ENCODE data around the gene CD96. TPM values are rescaled to one million over a fixed set of nuclear protein-coding genes. Genes with fewer than 3 reads are reported as not detected.

Gene CD96
- total RNA-seq, 1 donor from 2014 or later = 0.61 TPM

- H3K27me3 ChIP-seq (ENCODE audit: insufficient read depth, low read length) = no peaks in the 10 kb centered on the region
- no peak overlapping the region for H3K9ac ChIP-seq (ENCODE audit: low read length)
- H3K9me3 ChIP-seq (ENCODE audit: insufficient read depth, low read depth, low read length) = no peaks in the 10 kb centered on the region
- no peaks in the 10 kb centered on the region for H3K36me3 ChIP-seq (ENCODE audit: insufficient read depth, low read length)
- Mint-ChIP-seq H3K4me1 (ENCODE audit: low read depth, unreplicated experiment) (no peaks in the 10 kb centered on the region), H3K36me3 (ENCODE audit: low read depth, unreplicated experiment) (no peaks in the 10 kb centered on the region), H3K9me3 (ENCODE audit: unreplicated experiment) (no peaks in the 10 kb centered on the region), H3K27me3 (ENCODE audit: low read depth, unreplicated experiment) (peaks cover 4% of the 10 kb centered on the region), H3K27ac (ENCODE audit: unreplicated experiment) (no peak overlapping the region), H3K4me3 (ENCODE audit: unreplicated experiment) (no peak overlapping the region)
- DNase-seq (ENCODE audit: low read depth) = no peak
- no peak for FAIRE-seq
- H4K20me1 ChIP-seq (ENCODE audit: insufficient read depth, low read length) = no peaks in the 10 kb centered on the region
- H3K27ac ChIP-seq (ENCODE audit: low read depth, low read length) = no peak overlapping the region
- no peak for TF ChIP-seq CTCF (IDR thresholded peaks at IDR 0.05; ENCODE audit: insufficient read depth, low read depth, low read length)
- no peak for TF ChIP-seq EZH2 (IDR thresholded peaks at IDR 0.05; ENCODE audit: insufficient read depth, low read length)
- H3K4me2 ChIP-seq (ENCODE audit: low read length) = no peak overlapping the region
- no peak overlapping the region for H2AFZ ChIP-seq (ENCODE audit: low read depth, low read length)
- H3K4me3 ChIP-seq (ENCODE audit: insufficient read depth, low read depth, low read length) = no peak overlapping the region
- H3K4me1 ChIP-seq (ENCODE audit: insufficient read depth, low read length) = no peaks in the 10 kb centered on the region
- H3K79me2 ChIP-seq (ENCODE audit: insufficient read depth, low read length) = no peaks in the 10 kb centered on the region
Observed at GRCh38 chr3:111609700-111610099, 67.7 kb downstream of the CD96 start.

GRCh38 chr3:111610189-111610588 is 68.2 kb downstream of the CD96 start:
- Mint-ChIP-seq H3K27ac (ENCODE audit: unreplicated experiment) (no peak overlapping the region), H3K27me3 (ENCODE audit: low read depth, unreplicated experiment) (peaks cover 4% of the 10 kb centered on the region), H3K36me3 (ENCODE audit: low read depth, unreplicated experiment) (no peaks in the 10 kb centered on the region), H3K9me3 (ENCODE audit: unreplicated experiment) (no peaks in the 10 kb centered on the region), H3K4me3 (ENCODE audit: unreplicated experiment) (no peak overlapping the region), H3K4me1 (ENCODE audit: low read depth, unreplicated experiment) (no peaks in the 10 kb centered on the region)
- Histone ChIP-seq H3K4me2 (ENCODE audit: low read length) (peak overlapping the region; percentile 12), H4K20me1 (ENCODE audit: insufficient read depth, low read length) (no peaks in the 10 kb centered on the region), H3K4me3 (ENCODE audit: insufficient read depth, low read depth, low read length) (no peak overlapping the region), H3K9ac (ENCODE audit: low read length) (no peak overlapping the region), H3K27ac (ENCODE audit: low read depth, low read length) (no peak overlapping the region), H3K36me3 (ENCODE audit: insufficient read depth, low read length) (no peaks in the 10 kb centered on the region), H2AFZ (ENCODE audit: low read depth, low read length) (no peak overlapping the region), H3K27me3 (ENCODE audit: insufficient read depth, low read length) (no peaks in the 10 kb centered on the region), H3K79me2 (ENCODE audit: insufficient read depth, low read length) (no peaks in the 10 kb centered on the region), H3K9me3 (ENCODE audit: insufficient read depth, low read depth, low read length) (no peaks in the 10 kb centered on the region), H3K4me1 (ENCODE audit: insufficient read depth, low read length) (no peaks in the 10 kb centered on the region)
- TF ChIP-seq CTCF (IDR thresholded peaks at IDR 0.05; ENCODE audit: insufficient read depth, low read depth, low read length) = no peak
- no peak for TF ChIP-seq EZH2 (IDR thresholded peaks at IDR 0.05; ENCODE audit: insufficient read depth, low read length)
- FAIRE-seq = no peak
- DNase-seq (ENCODE audit: low read depth) = peak; percentile 44

GRCh38 chr3:111610612-111611054 is 68.6 kb downstream of the CD96 start:
- no peak for TF ChIP-seq CTCF (IDR thresholded peaks at IDR 0.05; ENCODE audit: insufficient read depth, low read depth, low read length)
- TF ChIP-seq EZH2 (IDR thresholded peaks at IDR 0.05; ENCODE audit: insufficient read depth, low read length) = no peak
- Histone ChIP-seq H4K20me1 (ENCODE audit: insufficient read depth, low read length) (no peaks in the 10 kb centered on the region), H3K36me3 (ENCODE audit: insufficient read depth, low read length) (no peaks in the 10 kb centered on the region), H3K27me3 (ENCODE audit: insufficient read depth, low read length) (no peaks in the 10 kb centered on the region), H3K27ac (ENCODE audit: low read depth, low read length) (no peak overlapping the region), H3K4me1 (ENCODE audit: insufficient read depth, low read length) (no peaks in the 10 kb centered on the region), H3K4me2 (ENCODE audit: low read length) (no peak overlapping the region), H3K4me3 (ENCODE audit: insufficient read depth, low read depth, low read length) (no peak overlapping the region), H3K9ac (ENCODE audit: low read length) (no peak overlapping the region), H2AFZ (ENCODE audit: low read depth, low read length) (no peak overlapping the region), H3K9me3 (ENCODE audit: insufficient read depth, low read depth, low read length) (no peaks in the 10 kb centered on the region), H3K79me2 (ENCODE audit: insufficient read depth, low read length) (no peaks in the 10 kb centered on the region)
- H3K27me3 Mint-ChIP-seq (ENCODE audit: low read depth, unreplicated experiment) = peaks cover 4% of the 10 kb centered on the region
- DNase-seq (ENCODE audit: low read depth) = no peak
- no peaks in the 10 kb centered on the region for H3K36me3 Mint-ChIP-seq (ENCODE audit: low read depth, unreplicated experiment)
- no peaks in the 10 kb centered on the region for H3K9me3 Mint-ChIP-seq (ENCODE audit: unreplicated experiment)
- H3K27ac Mint-ChIP-seq (ENCODE audit: unreplicated experiment) = no peak overlapping the region
- H3K4me1 Mint-ChIP-seq (ENCODE audit: low read depth, unreplicated experiment) = no peaks in the 10 kb centered on the region
- no peak for FAIRE-seq
- H3K4me3 Mint-ChIP-seq (ENCODE audit: unreplicated experiment) = no peak overlapping the region
